H1 (cell line): ENCODE measurements around the gene RNF212. TPM values are rescaled to one million over a fixed set of nuclear protein-coding genes. Genes with fewer than 3 reads are reported as not detected.

Experiments
- BACH1 ChIP-seq: IDR thresholded peaks from 2 replicates; pipeline ENCODE4 v1.6.1; 2012; ENCODE audit warnings: low read length, improper control_type of control experiment
- CEBPB ChIP-seq: IDR thresholded peaks from 2 replicates; pipeline ENCODE4 v1.6.1; 2012; ENCODE audit warnings: low read depth, low read length
- CREB1 ChIP-seq: IDR thresholded peaks from 2 replicates; pipeline ENCODE4 v1.6.1; 2012; ENCODE audit warnings: inconsistent platforms
- KDM1A ChIP-seq: fragments of 200-600, 300-600 bp; sonication (generic); IDR thresholded peaks from 2 replicates; pipeline ENCODE4 v1.7.1; 2016; ENCODE audit warnings: mild to moderate bottlenecking, low read length, borderline replicate concordance
- KDM4A ChIP-seq: IDR thresholded peaks from one replicate; pipeline ENCODE4 v1.7.1; 2012; ENCODE audit warnings: low read depth, mild to moderate bottlenecking, moderate library complexity, low read length, inconsistent platforms; ENCODE audit not compliant: severe bottlenecking
- polyA plus RNA-seq, 7 experiments: library from polyadenylated mRNA; depleted of rRNA in 3 of 7; stranded (reverse) in 5 of 7; unstranded in 2 of 7; fragments of >200 nt in 5 of 7; fragments of 200-250 nt in 2 of 7; gene quantifications; 1 replicate in 5 of 7; 2 replicates in 1 of 7; 4 replicates in 1 of 7; pipeline versions ENCODE4 v1.2.1 to v1.2.3, GENCODE V29; 2011 to 2013; ENCODE audit warnings: missing spikeins in 2 of 7, mixed read lengths in 2 of 7
- total RNA-seq: library from RNA; stranded (reverse); fragmentation: NEBNext Ultra II Directional; extraction: Animal tissue kit (Norgen Biotek cat#: 25700); gene quantifications from 2 replicates; pipeline ENCODE4 v1.2.1, GENCODE V29; 2021

The RNF212 gene
- total and polyA plus RNA-seq, 2 of the 8 experiments (the other 6 are each of a cell fraction or from before 2014, with no cell fraction given) = 3.4 to 5.4 TPM

DNA sequence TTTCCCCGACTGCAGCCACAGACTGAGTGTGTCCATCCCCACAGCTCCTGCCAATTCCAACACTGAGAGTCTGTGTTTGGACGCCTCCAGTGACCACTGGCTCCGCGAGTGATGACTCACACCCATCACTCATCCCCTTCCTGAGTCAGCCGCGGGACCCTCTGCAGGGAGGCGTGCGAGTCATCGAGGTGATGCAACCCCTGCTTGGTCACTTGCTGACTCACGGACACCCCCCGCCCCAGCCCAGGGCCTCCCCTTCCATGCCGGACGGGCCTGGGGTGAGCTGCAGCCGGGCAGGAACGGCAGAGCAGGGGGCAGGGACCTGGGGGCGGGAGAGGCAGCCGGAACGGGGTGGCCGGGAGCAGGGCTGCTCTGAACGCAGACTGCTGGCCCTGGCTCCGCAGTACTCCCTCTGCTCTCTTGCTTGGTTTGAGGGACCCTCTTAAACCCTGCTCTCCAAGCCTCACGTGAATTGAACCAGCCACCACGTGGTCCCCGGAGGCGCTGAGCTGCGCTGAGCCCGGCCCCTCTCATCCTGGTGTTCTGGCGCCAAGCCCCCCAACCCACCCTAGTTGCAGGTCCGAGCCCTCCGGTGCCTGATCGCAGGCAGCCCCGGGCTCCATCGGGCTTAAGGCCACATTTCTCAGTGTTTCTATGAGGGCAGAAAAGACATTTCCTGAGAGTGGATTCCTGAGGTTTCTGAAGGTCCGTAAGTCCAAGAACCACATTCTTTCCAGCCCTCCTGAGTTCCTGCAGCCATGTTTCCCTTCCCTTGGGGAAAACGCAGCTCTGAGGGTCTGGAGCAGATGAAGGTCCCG is 69.5 kb downstream of the RNF212 start (continued):
- TF ChIP-seq BACH1 (peak; percentile 92), CEBPB (peak; percentile 92), KDM1A (no peak), KDM4A (no peak), CREB1 (peak; percentile 36; the same call in 1 of the 2 replicates)
